COR-L47 (cell line): Measurements from ENCODE around the gene PMEPA1.
"Not testable (repeated sequence)": the region's sequence is repeated elsewhere in the genome, so short reads cannot be mapped to it uniquely, and the experiment has no call there.

ENCODE experiments used
- DNase-seq: peaks from one replicate; lab custom pipeline; 2025; lab: John Stamatoyannopoulos, UW

Gene PMEPA1

DNA sequence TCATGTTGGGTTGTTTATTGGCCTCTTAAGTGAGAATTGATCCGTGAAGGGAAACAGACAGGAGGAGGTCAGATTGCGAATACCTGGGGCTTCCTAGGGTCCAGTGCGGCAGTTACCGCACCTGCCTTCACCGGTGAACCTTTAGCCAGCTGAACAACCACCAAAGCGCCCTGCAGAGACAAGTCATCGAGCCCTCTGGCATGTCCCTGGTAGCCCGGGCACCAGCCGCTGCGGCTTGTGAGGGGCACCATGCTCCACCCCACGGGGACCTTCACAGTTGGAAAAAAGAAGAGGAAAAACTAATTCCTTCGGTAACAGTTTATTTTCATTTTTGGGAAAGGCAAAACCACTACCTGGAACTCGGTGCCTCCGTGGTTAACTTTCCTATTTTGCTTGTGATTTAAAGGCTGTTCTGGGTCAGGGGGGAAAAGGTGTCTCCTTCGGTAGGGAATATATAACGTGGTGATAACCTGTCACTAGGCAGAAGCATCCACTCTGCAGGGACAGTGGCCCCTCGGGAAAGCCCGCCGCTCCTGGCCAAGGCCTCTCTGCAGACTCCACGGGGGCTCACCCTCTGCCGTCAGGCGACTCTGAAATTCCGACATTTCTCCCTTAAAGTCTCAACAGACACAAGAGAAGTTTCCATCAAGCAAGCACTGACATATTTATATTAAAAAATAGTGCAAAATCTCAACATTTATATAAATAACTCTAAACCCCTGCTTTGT, 58.9 kb downstream of the PMEPA1 start:
- DNase-seq = no peak

DNA sequence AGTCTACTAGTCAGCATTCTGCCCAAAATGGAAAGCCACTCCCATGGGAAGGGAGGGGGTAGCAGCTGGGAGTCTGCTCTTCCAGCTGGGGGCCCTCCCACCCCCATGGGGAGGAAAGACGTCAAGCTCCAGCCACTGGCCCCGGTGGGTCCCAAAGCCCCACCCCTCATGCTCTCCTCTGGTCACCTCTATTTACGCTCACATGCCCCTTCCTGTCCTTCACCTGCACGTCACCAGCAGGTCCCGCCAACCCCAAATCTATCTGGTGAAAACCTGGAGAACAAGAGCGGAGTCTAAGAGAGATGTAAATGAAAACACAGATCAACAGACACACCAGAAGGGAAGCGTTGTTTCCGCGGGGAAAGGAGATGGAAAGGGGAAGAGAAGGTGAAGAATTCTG, 59.5 kb downstream of the PMEPA1 start:
- DNase-seq = no peak

DNA sequence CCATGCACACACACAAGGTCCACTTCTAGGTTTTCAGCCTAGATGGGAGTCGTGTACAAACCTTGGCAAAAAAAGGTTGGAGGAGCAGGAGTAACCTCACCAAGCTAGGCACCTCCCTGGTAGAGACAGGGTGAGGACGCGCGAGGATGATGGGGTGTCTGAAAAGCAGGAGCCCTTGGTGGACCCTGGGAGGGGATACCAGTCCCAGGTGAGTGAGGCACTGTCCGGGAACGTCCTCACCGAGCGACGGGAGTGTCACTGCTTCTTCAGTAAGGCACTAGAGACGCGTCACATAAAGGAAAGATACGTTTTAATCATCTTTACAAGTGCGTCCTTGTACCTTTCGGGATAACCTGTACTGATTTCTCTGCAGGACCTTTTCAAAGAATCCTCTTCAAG, 60.2 kb downstream of the PMEPA1 start:
- no peak for DNase-seq

DNA sequence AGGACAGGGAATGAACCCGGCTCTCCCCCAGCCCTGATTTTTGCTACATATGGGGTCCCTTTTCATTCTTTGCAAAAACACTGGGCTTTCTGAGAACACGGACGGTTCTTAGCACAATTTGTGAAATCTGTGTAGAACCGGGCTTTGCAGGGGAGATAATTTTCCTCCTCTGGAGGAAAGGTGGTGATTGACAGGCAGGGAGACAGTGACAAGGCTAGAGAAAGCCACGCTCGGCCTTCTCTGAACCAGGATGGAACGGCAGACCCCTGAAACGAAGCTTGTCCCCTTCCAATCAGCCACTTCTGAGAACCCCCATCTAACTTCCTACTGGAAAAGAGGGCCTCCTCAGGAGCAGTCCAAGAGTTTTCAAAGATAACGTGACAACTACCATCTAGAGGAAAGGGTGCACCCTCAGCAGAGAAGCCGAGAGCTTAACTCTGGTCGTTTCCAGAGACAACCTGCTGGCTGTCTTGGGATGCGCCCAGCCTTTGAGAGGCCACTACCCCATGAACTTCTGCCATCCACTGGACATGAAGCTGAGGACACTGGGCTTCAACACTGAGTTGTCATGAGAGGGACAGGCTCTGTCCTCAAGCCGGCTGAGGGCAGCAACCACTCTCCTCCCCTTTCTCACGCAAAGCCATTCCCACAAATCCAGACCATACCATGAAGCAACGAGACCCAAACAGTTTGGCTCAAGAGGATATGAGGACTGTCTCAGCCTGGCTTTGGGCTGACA, 60.8 kb downstream of the PMEPA1 start:
- DNase-seq = no peak

DNA sequence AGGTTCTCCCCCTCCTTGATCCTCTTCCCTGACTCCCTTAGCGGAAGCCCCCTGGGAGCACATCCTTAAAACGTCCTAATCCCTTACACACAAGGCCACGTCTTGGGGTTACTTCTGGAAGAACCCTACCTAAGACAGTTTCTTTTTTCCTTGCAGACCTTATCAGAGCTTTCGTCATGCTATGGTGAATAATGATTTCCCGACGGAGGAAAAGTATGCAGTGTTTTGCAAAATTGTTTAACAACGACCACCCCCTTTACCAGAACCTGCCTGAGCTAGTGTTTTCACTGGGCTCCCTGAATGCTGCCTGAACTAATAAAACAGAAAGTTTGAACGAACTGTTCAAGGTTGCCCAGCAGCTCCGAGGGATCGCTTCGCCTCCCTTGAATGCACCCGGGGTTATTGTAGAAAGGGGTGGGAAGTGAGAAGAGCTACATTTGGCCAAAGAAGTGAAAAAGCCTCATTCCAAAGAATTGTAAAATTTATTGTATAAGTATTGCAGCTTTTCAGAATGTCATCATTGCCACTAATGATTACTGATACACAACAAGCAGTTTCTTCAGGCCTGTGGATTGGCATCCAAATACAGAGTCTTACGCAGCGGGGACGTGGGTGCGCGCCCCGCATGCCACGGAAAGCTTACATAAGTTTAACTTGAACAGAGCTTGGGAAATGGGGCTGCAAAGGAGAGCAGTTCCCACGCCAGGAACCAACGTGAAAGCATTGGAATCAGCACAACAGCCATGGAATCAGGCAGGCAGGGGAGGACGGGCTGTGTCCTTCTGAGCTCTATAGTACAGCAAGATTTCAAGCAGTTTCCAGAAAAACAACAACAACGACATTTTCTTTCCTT, 61.7 kb downstream of the PMEPA1 start:
- DNase-seq = no peak

DNA sequence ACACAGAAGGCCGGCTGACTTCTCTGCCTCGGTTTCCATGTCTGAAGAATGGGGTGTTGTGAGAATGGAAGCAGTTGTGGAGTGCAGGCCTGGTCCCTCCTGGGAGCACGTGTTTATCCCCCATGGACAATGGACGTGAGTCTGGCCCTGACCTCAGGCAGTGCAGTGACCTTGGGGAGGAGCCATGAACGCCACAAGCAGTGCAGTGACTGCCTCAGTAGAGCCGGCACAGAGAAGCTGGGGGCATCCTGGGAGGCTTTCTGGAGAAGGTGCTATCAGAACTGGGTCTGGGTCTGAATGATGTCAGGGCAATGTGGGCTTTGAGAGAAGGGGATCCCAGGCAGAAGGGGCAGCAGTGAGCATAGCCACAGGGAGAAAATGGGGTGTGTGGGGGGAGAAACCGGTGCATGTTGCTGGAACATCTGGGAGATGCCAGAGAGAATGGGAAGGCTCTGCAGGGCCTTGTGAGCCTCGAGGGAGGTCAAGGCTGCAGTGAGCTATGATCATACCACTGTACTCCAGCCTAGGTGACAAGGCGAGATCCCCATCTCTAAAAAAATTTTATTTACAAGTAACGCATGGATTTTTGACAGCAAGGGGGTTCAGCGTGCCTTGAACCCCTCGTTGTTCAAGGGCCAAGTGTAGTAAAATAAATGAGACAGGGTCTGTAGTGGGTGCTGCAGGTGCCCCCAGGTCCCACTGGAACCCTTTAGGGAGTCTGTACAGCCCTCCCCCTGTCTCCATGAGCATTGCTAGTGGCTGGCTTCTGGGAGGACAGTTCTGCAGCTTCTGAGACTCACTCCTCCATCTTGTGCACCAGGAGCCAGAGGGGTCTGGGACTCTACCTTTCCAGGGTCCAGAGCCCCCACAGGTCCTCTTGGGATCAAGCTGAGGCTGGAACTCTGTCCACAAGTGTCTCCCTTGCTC, 62.5 kb downstream of the PMEPA1 start:
- DNase-seq = no peak

DNA sequence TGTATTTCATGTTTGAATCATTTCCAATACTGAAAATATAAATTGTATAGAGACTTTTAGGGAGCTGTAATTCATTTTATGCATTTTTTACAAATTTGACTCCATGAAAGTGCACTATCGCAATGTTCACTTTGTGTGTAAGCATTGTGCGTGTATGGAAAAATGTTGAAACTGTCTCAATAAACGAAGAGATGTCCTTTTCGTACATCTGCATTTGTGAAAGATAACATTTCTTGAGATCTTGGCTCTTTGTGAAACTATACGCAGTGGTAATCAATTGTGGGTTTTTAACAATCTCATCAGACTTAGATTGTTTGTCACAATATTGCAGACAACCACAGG, 70.9 kb downstream of the PMEPA1 start:
- DNase-seq = no peak

DNA sequence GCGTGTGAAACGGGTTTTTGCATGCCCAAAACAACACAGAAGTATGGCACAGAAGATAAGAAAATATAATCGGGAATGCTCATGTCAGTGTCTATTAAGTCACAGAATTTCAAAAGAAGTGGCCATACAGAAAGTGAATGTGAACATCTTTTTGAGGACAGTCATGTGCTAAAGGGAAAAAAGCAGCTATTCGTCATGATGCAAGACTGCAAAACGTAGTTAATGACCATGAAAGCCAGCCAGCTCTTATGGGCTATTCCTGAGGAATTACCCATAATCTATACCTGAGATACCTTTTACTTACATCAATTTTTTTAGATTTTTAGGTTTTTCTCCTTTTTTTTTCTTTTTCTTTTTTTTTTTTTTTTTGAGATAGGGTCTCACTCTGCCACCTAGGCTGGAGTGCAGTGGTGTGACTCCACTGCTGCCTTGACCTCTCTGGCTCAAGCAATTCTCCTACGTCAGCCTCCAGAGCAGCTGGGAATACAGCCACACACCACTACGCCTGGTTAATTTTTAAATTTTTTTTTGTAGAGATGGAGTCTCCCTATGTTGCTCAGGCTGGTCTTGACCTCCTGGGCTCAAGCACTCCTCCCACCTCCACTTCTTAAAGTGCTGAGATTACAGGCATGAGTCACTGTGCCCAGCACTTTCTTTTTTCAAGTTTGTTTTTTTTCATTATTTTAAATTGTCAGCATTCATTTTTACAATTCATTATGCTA, 71.5 kb downstream of the PMEPA1 start:
- no peak for DNase-seq

DNA sequence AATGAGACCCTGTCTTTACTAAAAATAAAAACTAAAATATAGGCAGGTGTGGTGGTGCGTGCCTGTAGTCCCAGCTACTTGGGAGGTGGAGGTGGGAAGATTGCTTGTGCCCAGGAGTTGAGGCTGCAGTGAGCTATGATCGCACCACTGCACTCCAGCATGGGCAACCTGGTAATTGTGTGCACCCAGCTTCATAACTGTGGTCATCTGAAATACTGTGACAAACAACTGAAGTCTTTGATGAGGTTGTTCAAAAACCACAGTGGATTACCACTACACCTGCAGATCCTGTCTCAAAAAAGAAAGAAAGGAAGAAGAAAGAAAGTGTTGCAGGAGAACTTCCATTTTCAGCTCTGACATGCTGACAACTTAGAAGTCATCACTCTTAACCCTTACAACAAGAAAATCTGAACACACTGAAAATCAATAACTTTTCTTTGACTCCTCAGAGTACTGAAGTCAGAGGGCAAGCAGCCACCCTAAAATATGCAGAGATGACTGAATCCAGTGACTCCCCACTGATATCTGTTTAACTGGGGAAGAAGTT, 75.8 kb downstream of the PMEPA1 start:
- DNase-seq = no peak

DNA sequence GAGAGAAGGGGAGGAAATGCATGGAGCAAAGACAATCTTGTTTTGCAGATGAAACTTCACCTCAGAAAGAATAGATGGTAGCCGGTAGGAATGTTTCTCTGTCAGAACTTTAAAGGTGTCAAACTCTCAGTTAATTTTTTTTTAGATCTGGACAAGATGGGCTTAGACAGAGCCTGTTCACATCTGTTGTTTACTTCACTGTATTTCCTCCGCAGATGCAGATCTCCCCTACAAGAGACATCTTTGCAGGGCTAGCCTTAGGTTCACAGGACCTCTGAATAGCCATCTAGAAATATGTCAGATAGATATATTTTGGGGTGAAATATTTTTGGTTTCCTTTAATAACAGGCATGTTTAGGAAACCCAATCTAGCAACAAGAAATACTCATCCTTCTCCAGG, 77.5 kb downstream of the PMEPA1 start:
- DNase-seq = no peak

DNA sequence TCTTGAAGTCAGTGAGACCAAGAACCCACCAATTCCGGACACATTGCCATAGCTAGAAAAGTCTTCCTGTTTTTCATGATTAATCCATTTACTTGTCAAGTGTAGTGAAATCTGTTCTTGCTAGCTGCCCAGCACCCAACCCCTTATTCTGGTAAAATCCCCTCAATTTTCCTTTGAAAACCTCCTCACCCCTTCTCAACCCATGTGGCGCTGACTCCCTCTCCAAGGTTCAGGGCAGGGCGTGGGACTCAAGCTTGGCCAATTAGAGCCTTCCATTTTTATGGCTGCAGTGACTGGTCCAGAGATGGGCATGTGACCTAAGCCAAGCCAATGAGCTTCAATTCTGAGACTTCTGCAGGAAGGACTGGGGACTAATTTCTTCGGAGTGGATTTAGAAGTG, 79.8 kb downstream of the PMEPA1 start:
- DNase-seq = no peak

DNA sequence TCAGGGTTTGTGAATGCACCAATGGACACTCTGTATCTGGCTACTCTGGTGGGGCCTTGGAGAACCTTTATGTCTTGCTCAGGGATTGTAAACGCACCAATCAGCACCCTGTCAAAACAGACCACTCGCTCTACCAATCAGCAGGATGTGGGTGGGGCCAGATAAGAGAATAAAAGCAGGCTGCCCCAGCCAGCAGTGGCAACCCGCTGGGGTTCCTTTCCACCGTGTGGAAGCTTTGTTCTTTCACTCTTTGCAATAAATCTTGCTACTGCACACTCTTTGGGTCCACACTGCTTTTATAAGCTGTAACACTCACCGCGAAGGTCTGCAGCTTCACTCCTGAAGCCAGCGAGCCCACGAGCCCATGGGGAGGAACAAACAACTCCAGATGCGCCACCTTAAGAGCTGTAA, 80.3 kb downstream of the PMEPA1 start:
- not testable (repeated sequence) for DNase-seq

DNA sequence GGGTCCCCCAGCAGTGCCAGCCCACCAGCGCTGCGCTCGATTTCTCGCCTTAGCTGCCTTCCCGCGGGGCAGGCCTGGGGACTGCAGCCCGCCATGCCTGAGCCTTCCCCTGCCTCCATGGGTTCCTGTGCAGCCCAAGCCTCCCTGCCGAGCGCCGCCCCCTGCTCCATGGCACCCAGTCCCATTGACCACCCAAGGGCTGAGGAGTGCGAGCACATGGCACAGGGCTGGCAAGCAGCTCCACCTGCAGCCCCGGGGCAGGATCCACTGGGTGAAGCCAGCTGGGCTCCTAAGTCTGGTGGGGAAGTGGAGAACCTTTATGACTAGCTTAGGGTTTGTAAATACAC, 80.9 kb downstream of the PMEPA1 start:
- DNase-seq = not testable (repeated sequence)

DNA sequence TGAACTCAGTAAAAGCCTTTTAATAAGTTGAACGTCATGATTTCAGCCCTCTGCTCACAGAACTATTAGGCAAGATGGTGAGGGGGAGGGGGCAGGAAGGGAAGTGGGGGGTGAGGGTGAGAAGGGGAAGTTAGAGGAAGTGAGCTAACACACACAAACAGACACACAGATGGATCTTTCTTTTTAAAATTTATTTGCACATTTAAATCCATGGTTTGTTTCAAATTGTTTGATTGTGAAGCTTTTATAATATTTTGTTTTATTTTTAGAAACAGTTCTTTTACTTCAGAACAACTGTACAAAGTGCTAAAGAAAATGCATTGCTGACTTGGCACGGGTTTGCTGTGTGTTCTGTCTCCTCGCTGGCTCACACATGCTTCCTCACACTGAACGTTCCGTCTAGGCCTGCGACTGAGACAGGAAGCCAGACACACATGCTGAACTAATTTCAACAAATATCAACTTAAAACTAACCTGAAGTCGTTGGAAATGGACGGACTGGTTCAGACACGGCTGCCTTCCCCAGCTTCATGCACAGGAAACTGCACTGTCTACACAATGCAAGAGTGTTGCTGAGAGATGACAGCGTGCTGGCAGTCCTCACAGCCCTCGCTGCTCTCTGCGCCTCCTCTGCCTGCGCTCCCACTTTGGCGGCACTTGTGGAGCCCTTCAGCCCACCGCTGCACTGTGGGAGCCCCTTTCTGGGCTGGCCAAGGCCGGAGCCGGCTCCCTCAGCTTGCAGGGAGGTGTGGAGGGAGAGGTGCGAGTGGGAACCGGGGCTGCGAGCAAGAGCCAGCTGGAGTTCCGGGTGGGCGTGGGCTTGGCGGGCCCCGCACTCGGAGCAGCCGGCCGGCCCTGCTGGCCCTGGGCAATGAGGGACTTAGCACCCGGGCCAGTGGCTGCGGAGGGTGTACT, 81.5 kb downstream of the PMEPA1 start:
- DNase-seq = no peak

DNA sequence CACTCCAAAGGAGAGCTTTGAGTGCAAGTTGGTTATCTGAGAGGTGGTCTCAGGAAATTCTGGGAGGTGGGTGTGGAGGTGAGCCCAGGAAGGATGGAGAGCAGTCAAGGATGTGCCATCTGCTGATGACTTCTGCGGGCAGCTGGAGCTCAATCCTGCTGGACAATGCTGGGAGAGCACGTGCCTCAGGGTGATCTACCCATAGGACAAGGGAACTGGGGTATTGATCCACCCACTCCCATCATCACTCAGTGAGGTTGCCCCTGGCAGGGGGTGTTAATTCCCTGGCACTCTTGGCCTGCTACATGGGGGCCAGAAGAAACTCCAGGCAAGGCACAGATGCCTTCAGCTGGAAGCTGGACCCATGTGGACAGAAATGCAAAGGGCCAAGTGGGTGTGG, 82.5 kb downstream of the PMEPA1 start:
- no peak for DNase-seq

DNA sequence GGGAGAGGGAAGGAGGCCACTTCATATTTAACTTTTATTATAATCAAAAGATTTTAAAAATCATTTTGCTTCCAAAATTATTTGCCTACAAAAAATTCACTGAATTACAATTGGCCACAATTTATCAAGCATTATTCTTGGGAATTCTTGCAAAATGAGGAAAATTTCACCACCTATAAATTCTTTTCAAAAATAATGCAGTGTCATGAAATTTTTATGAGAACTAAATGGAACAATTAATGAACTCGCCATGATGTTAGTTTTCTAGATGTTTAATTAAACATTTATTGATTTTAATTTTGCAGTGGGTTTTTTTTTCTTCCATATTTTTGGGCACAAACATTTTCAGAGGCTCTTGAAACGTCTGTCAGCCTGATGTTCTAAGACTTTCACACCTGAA, 83.8 kb downstream of the PMEPA1 start:
- no peak for DNase-seq

DNA sequence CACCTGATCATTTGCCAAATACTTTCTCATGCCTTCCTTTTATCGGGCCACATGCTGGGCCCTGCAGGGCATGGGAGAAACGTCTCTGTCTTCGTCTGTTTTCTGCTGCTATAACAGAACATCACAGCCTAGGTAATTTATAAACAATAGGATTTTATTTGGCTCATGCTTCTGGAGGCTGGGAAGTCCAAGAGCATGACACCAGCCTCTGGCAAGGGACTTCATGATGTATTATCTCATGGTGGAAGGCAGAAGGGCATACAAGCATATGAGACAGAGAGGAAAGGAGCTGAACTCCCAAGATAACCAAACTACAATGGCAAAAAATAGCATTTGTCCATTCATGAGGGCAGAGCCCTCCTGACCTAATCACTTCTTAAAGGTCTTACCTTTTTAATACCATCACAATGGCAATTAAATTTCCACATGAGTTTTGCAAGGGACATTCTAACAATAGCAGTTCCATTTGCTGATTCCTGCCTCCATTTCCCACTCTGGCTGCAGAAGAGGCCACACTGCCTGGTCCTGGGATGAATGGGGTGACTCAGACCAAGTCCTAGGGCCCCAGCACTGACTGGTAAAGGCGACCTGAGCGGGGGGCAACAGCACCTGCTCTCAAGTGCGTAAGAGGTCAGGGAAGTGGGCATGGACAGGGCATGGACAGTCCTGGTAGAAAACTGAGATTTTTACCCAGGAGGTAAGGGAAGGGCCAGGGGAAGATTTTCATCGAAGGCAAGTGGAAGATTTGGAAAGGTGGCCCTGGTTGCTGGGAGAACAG, 84.4 kb downstream of the PMEPA1 start:
- DNase-seq = no peak

DNA sequence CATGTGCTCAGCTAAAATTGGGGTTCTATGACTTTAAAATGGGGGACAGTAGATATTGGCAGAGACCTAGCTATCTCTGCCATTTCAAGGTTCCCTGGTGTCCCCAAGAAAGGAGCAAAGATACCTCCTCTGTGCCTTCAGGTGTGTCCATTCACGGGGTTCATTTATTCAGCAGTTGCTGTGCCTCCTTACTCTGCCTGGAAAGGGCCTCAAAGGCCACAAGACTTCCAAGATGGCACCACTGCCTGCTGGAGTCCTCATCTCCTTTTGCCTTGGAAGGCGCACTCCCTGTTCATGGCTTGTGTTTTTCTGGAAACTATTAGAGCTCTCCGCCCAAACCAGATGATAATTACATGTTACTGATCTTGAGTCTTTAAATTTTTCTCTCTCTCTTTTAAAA, 85.7 kb downstream of the PMEPA1 start:
- DNase-seq = no peak
